HL-60/S4 (cell line): ENCODE results near the gene NPY5R.

Experiments used
- in situ Hi-C: fragments of 300-500 bp; cut with MboI; formaldehyde crosslinking; loops from 2 replicates; pipeline ENCODE4 v1.14.3; 2022; ENCODE audit warnings: low sequenced_read_pairs

Gene NPY5R

GRCh38 chr4:163343604-163344146, at the start of gene NPY5R:
NPY5R (plus strand) TSS chr4:163343892; CDS start chr4:163350274, 6,382 bp downstream.
- in situ Hi-C loops, result no loop called here

GRCh38 chr4:163295138-163295537, 48.6 kb upstream of the NPY5R start:
- in situ Hi-C loops, result no loop called here

- in situ Hi-C loops, result no loop called here
These were observed 43.2 kb upstream of the NPY5R start for GRCh38 chr4:163300445-163300844.

- in situ Hi-C loops, result no loop called here
These were observed 40.6 kb upstream of the NPY5R start for GRCh38 chr4:163303069-163303468.

GRCh38 chr4:163309466-163309865, 34.2 kb upstream of the NPY5R start:
- in situ Hi-C loops, result no loop called here

- in situ Hi-C loops, result no loop called here
These were observed 26.6 kb upstream of the NPY5R start for GRCh38 chr4:163317110-163317509.

GRCh38 chr4:163330916-163331628, 12.6 kb upstream of the NPY5R start:
- in situ Hi-C loops, result no loop called here

- in situ Hi-C loops, result no loop called here
These were observed 11.9 kb upstream of the NPY5R start for GRCh38 chr4:163331629-163332376.

GRCh38 chr4:163332526-163333406, 10.9 kb upstream of the NPY5R start, which contains the start of gene NPY1R:
NPY1R (minus strand) TSS chr4:163332596; CDS start chr4:163326554, 6,042 bp downstream.
- in situ Hi-C loops, result no loop called here

GRCh38 chr4:163335384-163335783, 8.3 kb upstream of the NPY5R start:
- in situ Hi-C loops, result no loop called here

- in situ Hi-C loops, result no loop called here
These were observed 744 bp downstream of the NPY5R start for GRCh38 chr4:163344147-163345125.

GRCh38 chr4:163350672-163351071, 7.0 kb downstream of the NPY5R start:
- in situ Hi-C loops, result no loop called here

GRCh38 chr4:163353054-163353453, 9.4 kb downstream of the NPY5R start:
- in situ Hi-C loops, result no loop called here

- in situ Hi-C loops, result no loop called here
These were observed 12.4 kb downstream of the NPY5R start for GRCh38 chr4:163356104-163356503.

GRCh38 chr4:163367651-163368050, 24.0 kb downstream of the NPY5R start:
- in situ Hi-C loops, result no loop called here

- in situ Hi-C loops, result no loop called here
These were observed 28.3 kb downstream of the NPY5R start for GRCh38 chr4:163372029-163372428.

- in situ Hi-C loops, result no loop called here
These were observed 35.0 kb downstream of the NPY5R start for GRCh38 chr4:163378661-163379060.

- in situ Hi-C loops, result no loop called here
These were observed 37.0 kb downstream of the NPY5R start for GRCh38 chr4:163380703-163381102.

- in situ Hi-C loops, result no loop called here
These were observed 38.6 kb downstream of the NPY5R start for GRCh38 chr4:163382178-163382869.
